ENCODE measurements around the gene TCAP.

- no peak for TF ChIP-seq CTCF (optimal IDR thresholded peaks at IDR 0.05 in 1 of 3, IDR thresholded peaks at IDR 0.05 in 1 of 3, conservative IDR thresholded peaks at IDR 0.05 in 1 of 3; ENCODE audit: extremely low read depth in 1 of 3, insufficient read depth in 2 of 3, low read length in 3 of 3)
- TF ChIP-seq EZH2 (IDR thresholded peaks at IDR 0.05; ENCODE audit: low read length): no peak
These were observed 35.2 kb downstream of the TCAP start for GRCh38 chr17:39700148-39700987.

All from keratinocyte (primary cell).